Suprapubic skin (tissue), 4 donors: Measurements from ENCODE around the gene RASA3.

Source experiments
- CTCF ChIP-seq, 2 donors: fragments of 200-600 bp in 1 of 2; fragments of 450-650 bp in 1 of 2; sonication (generic) in 1 of 2; IDR thresholded peaks; one replicate each; pipeline ENCODE4 v1.5.1; 2016 to 2019; ENCODE audit warnings: antibody characterized with exemption in 2 of 2, mild to moderate bottlenecking in 1 of 2, moderate library complexity in 1 of 2
- EP300 ChIP-seq: sonication (generic); formaldehyde crosslinking; IDR thresholded peaks from one replicate; pipeline ENCODE4 v1.6.1; 2017; ENCODE audit warnings: antibody characterized with exemption
- POLR2A ChIP-seq, 2 donors: fragments of 450-650 bp; IDR thresholded peaks; one replicate each; pipeline ENCODE4 v1.6.1; 2017; ENCODE audit warnings: antibody characterized with exemption in 2 of 2, mild to moderate bottlenecking in 2 of 2, moderate library complexity in 2 of 2
- POLR2AphosphoS5 ChIP-seq, 3 donors: sonication (generic); formaldehyde crosslinking; IDR thresholded peaks; one replicate each; pipeline ENCODE4 v1.6.1; 2017; ENCODE audit warnings: antibody characterized with exemption in 3 of 3

GRCh38 chr13:114173272-114173671 is 40.8 kb upstream of the RASA3 start:
- TF ChIP-seq CTCF (IDR thresholded peaks at IDR 0.05) (no peak), EP300 (no peak), POLR2AphosphoS5 (IDR thresholded peaks at IDR 0.05) (no peak), POLR2A (IDR thresholded peaks at IDR 0.05) (no peak)
